H54 (cell line): Measurements from ENCODE around the gene CHCHD10.

Source experiments
- DNase-seq: peaks from one replicate; pipeline ENCODE4 v3.0.0; 2011; ENCODE audit warnings: low spot score, mixed read lengths; ENCODE audit not compliant: insufficient read length
- FAIRE-seq: peaks from 3 replicates; lab custom pipeline; 2011; peaks lifted over from hg19 to GRCh38; lab: Jason Lieb, UNC
- POLR2A ChIP-seq: IDR thresholded peaks from 2 replicates; pipeline ENCODE4 v1.6.1; 2011; ENCODE audit warnings: low read depth, mild to moderate bottlenecking, low read length

CHCHD10 gene

GRCh38 chr22:23796461-23796860 is 28.7 kb upstream of the CHCHD10 start:
- FAIRE-seq = no peak
- no peak for DNase-seq
- no peak for TF ChIP-seq POLR2A

- FAIRE-seq (no peak), DNase-seq (no peak)
- no peak for TF ChIP-seq POLR2A
Observed at GRCh38 chr22:23793326-23793725, 25.6 kb upstream of the CHCHD10 start.

GRCh38 chr22:23791738-23792645 is 24.2 kb upstream of the CHCHD10 start:
- no peak for TF ChIP-seq POLR2A
- FAIRE-seq (no peak), DNase-seq (no peak)

GRCh38 chr22:23790819-23791737 is 23.3 kb upstream of the CHCHD10 start:
- no peak for TF ChIP-seq POLR2A
- no peak for DNase-seq
- no peak for FAIRE-seq

GRCh38 chr22:23789638-23790037 is 21.9 kb upstream of the CHCHD10 start:
- no peak for DNase-seq

GRCh38 chr22:23789121-23789520 is 21.3 kb upstream of the CHCHD10 start:
- FAIRE-seq = no peak
- DNase-seq = no peak
- TF ChIP-seq POLR2A = no peak

More at GRCh38 chr22:23789638-23790037, 21.9 kb upstream of the CHCHD10 start:
- FAIRE-seq = no peak
- no peak for TF ChIP-seq POLR2A

- DNase-seq (no peak), FAIRE-seq (no peak)
- no peak for TF ChIP-seq POLR2A
Observed at GRCh38 chr22:23787910-23788309, 20.1 kb upstream of the CHCHD10 start.

- TF ChIP-seq POLR2A = no peak
- FAIRE-seq (no peak), DNase-seq (no peak)
Observed at GRCh38 chr22:23787600-23787896, 19.8 kb upstream of the CHCHD10 start.

GRCh38 chr22:23786752-23787599 is 19.2 kb upstream of the CHCHD10 start, which contains the start of gene SMARCB1:
Gene SMARCB1, plus strand, starts transcription at chr22:23786966. Its CDS starts 204 bp downstream, at chr22:23787170.
- TF ChIP-seq POLR2A = peak; percentile 60
- DNase-seq = peak; percentile 75
- FAIRE-seq = no peak

GRCh38 chr22:23786261-23786710 is 18.5 kb upstream of the CHCHD10 start:
- no peak for DNase-seq
- FAIRE-seq = no peak
- no peak for TF ChIP-seq POLR2A

GRCh38 chr22:23784215-23784732 is 16.5 kb upstream of the CHCHD10 start:
- no peak for FAIRE-seq
- TF ChIP-seq POLR2A = no peak
- no peak for DNase-seq

- no peak for DNase-seq
- no peak for TF ChIP-seq POLR2A
- no peak for FAIRE-seq
Observed at GRCh38 chr22:23783265-23784150, 15.7 kb upstream of the CHCHD10 start.
